ENCODE data around the gene SLC24A4.
A peak's percentile ranks its signal among the peaks of the same experiment; 100 is the strongest.

The SLC24A4 gene

GRCh38 chr14:92407410-92407809, 84.4 kb downstream of the SLC24A4 start:
- Histone ChIP-seq H3K27ac (no peak overlapping the region), H3K4me3 (no peak overlapping the region)
- no peak for DNase-seq (ENCODE audit: low spot score)
- TF ChIP-seq, protein P1, sequence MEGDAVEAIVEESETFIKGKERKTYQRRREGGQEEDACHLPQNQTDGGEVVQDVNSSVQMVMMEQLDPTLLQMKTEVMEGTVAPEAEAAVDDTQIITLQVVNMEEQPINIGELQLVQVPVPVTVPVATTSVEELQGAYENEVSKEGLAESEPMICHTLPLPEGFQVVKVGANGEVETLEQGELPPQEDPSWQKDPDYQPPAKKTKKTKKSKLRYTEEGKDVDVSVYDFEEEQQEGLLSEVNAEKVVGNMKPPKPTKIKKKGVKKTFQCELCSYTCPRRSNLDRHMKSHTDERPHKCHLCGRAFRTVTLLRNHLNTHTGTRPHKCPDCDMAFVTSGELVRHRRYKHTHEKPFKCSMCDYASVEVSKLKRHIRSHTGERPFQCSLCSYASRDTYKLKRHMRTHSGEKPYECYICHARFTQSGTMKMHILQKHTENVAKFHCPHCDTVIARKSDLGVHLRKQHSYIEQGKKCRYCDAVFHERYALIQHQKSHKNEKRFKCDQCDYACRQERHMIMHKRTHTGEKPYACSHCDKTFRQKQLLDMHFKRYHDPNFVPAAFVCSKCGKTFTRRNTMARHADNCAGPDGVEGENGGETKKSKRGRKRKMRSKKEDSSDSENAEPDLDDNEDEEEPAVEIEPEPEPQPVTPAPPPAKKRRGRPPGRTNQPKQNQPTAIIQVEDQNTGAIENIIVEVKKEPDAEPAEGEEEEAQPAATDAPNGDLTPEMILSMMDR (IDR thresholded peaks at IDR 0.05), result no peak

- no peak for DNase-seq (ENCODE audit: low spot score)
- TF ChIP-seq, protein P1 (IDR thresholded peaks at IDR 0.05), result no peak
- H3K27ac ChIP-seq, result peak overlapping the region in 1 of 2 donors; percentile 49
- H3K4me3 ChIP-seq, result no peak overlapping the region
Observed at GRCh38 chr14:92409043-92409442, 86.1 kb downstream of the SLC24A4 start.

GRCh38 chr14:92411135-92411534, 88.2 kb downstream of the SLC24A4 start:
- Histone ChIP-seq H3K27ac (no peak overlapping the region), H3K4me3 (no peak overlapping the region)
- no peak for DNase-seq (ENCODE audit: low spot score)
- TF ChIP-seq, protein P1 (IDR thresholded peaks at IDR 0.05), result no peak

- H3K4me3 ChIP-seq, result no peak overlapping the region
- no peak for DNase-seq (ENCODE audit: low spot score)
- H3K27ac ChIP-seq, result no peak overlapping the region
- TF ChIP-seq, protein P1 (IDR thresholded peaks at IDR 0.05), result no peak
Observed at GRCh38 chr14:92411941-92412340, 89.0 kb downstream of the SLC24A4 start.

DNA sequence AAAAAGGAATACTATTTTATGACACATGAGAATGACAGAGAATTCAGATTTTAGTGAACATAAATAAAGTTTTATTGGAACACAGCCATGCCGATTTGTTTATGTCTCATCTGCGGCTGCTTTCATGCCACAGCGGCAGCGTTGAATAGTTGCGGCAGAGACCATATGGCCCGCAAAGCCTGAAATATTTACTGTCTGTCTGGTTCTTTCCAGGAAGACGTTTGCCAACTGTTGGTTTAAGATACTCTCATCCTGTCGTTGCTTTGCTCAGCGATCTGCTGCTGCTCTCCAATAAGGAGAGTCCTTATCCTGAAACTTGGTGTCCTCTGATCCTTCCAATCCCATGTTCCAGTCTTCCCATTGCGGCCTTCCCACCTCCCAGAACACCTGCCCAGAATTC, 89.9 kb downstream of the SLC24A4 start:
- Histone ChIP-seq H3K27ac (no peak overlapping the region), H3K4me3 (no peak overlapping the region)
- DNase-seq (ENCODE audit: low spot score), result no peak
- TF ChIP-seq, protein P1 (IDR thresholded peaks at IDR 0.05), result no peak

DNA sequence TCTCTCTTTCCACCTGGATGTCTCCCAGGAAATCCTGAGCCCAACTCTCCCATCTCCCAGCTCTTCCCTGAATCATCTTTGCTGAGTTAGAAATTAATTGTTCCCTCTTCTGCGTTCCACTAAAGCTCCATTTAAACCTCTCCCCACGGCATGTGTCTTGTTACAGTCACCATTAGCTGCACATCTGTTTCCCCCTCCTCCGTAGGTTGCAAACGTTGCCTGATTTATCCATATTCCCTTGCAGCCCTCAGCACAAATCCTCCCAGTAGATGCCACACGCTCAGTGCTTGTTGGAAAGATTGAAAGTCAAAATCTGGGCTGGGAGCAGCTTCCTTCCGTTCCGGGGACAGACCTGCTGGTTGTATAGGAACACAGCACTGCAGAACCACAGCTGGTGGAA, 90.4 kb downstream of the SLC24A4 start:
- TF ChIP-seq, protein P1 (IDR thresholded peaks at IDR 0.05), result no peak
- no peak for DNase-seq (ENCODE audit: low spot score)
- H3K4me3 ChIP-seq, result no peak overlapping the region
- no peak overlapping the region for H3K27ac ChIP-seq

GRCh38 chr14:92414690-92415445, 91.9 kb downstream of the SLC24A4 start:
- TF ChIP-seq, protein P1 (IDR thresholded peaks at IDR 0.05), result no peak
- Histone ChIP-seq H3K27ac (no peak overlapping the region), H3K4me3 (no peak overlapping the region)
- DNase-seq (ENCODE audit: low spot score), result no peak

All from coronary artery (tissue), 2 donors.